ENCODE data around the gene SNX13. TPM values are rescaled to one million over a fixed set of nuclear protein-coding genes. Genes with fewer than 3 reads are reported as not detected.

Gene SNX13
- total and polyA plus RNA-seq, 2 donors (not counting 1 experiment from before 2014, with no cell fraction given): 6.5 to 58.1 TPM

DNA sequence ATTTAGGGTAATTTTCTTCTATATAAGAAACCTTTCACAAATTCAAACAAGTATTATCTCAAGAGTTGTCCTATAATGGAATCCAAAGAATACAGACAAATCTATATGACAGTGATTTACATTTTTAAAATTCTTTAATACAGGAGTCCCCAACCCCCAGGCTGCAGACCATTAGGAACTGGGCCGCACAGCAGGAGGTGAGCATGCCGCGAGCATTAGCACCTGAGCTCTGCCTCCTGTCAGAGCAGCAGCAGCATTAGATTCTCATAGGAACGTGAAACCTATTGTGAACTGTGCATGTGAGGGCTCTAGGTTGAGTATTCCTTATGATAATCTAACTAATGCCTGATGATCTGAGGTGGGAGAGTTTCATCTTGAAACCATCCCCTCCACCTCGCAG lies 37.7 kb downstream of the SNX13 start:
- Histone ChIP-seq H3K36me3 (replicated peaks in 1 of 2; ENCODE audit: control extremely low read depth in 1 of 2, control insufficient read depth in 1 of 2, extremely low read depth in 1 of 2, insufficient read depth in 2 of 2, low read length in 1 of 2) (no peaks in the 10 kb centered on the region), H3K4me1 (ENCODE audit: control insufficient read depth in 2 of 2, insufficient read depth in 2 of 2, low read length in 2 of 2) (no peaks in the 10 kb centered on the region), H3K4me3 (ENCODE audit: control extremely low read depth in 1 of 5, extremely low read depth in 1 of 5, insufficient read depth in 1 of 5, low read depth in 2 of 5, low read length in 4 of 5) (no peak overlapping the region), H3K9ac (ENCODE audit: low read length) (no peak overlapping the region), H3K4me2 (replicated peaks; ENCODE audit: low read depth, low read length, poor library complexity, severe bottlenecking) (no peak overlapping the region), H3K9me3 (ENCODE audit: control extremely low read depth in 1 of 3, control insufficient read depth in 2 of 3, insufficient read depth in 1 of 3, low read length in 2 of 3) (no peaks in the 10 kb centered on the region), H3K27me3 (replicated peaks in 1 of 4; ENCODE audit: control extremely low read depth in 1 of 4, control insufficient read depth in 3 of 4, insufficient read depth in 4 of 4, low read length in 3 of 4) (no peaks in the 10 kb centered on the region), H3K79me2 (ENCODE audit: control insufficient read depth, insufficient read depth, low read length) (peaks cover 44% of the 10 kb centered on the region), H4K20me1 (ENCODE audit: control insufficient read depth, insufficient read depth, low read length, poor library complexity, severe bottlenecking) (peaks cover 53% of the 10 kb centered on the region), H3K27ac (ENCODE audit: low read length in 2 of 2) (no peak overlapping the region), H2AFZ (ENCODE audit: insufficient read depth, low read depth, low read length, poor library complexity, severe bottlenecking) (no peak overlapping the region)
- TF ChIP-seq CTCF (IDR thresholded peaks at IDR 0.05) (no peak), EZH2 (IDR thresholded peaks at IDR 0.05; ENCODE audit: borderline replicate concordance, insufficient read depth, low read depth, low read length, poor library complexity, severe bottlenecking) (no peak)
- intact Hi-C loops (cut with micrococcal nuclease): no loop called here
- no peak overlapping the region for H3K4me3 Mint-ChIP-seq
- peaks cover 9% of the 10 kb centered on the region for H3K4me1 Mint-ChIP-seq
- H3K27ac Mint-ChIP-seq: no peak overlapping the region
- ATAC-seq (ENCODE audit: low read depth) (no peak), DNase-seq (no peak)
- ChIA-PET CTCF (no interaction called here), POLR2A (no interaction called here)
- H3K9me3 Mint-ChIP-seq (ENCODE audit: insufficient read depth): no peaks in the 10 kb centered on the region
- H3K27me3 Mint-ChIP-seq: no peaks in the 10 kb centered on the region
- 100% methylated on average over 3 of the region's 5 CpGs for WGBS (ENCODE audit: insufficient coverage)

GRCh38 chr7:17900464-17900863 lies 39.8 kb downstream of the SNX13 start:
- Mint-ChIP-seq H3K4me1 (peaks cover 6% of the 10 kb centered on the region), H3K9me3 (ENCODE audit: insufficient read depth) (no peaks in the 10 kb centered on the region), H3K4me3 (no peak overlapping the region), H3K27ac (no peak overlapping the region), H3K27me3 (no peaks in the 10 kb centered on the region)
- no peak for TF ChIP-seq EZH2 (IDR thresholded peaks at IDR 0.05; ENCODE audit: borderline replicate concordance, insufficient read depth, low read depth, low read length, poor library complexity, severe bottlenecking)
- TF ChIP-seq CTCF (IDR thresholded peaks at IDR 0.05): no peak
- ChIA-PET POLR2A (no interaction called here), CTCF (no interaction called here)
- Histone ChIP-seq H3K27me3 (replicated peaks in 1 of 4; ENCODE audit: control extremely low read depth in 1 of 4, control insufficient read depth in 3 of 4, insufficient read depth in 4 of 4, low read length in 3 of 4) (no peaks in the 10 kb centered on the region), H2AFZ (ENCODE audit: insufficient read depth, low read depth, low read length, poor library complexity, severe bottlenecking) (no peak overlapping the region), H3K9ac (ENCODE audit: low read length) (no peak overlapping the region), H3K4me1 (ENCODE audit: control insufficient read depth in 2 of 2, insufficient read depth in 2 of 2, low read length in 2 of 2) (no peaks in the 10 kb centered on the region), H3K27ac (ENCODE audit: low read length in 2 of 2) (no peak overlapping the region), H3K79me2 (ENCODE audit: control insufficient read depth, insufficient read depth, low read length) (peaks cover 41% of the 10 kb centered on the region), H3K36me3 (replicated peaks in 1 of 2; ENCODE audit: control extremely low read depth in 1 of 2, control insufficient read depth in 1 of 2, extremely low read depth in 1 of 2, insufficient read depth in 2 of 2, low read length in 1 of 2) (peaks cover 0 to 2% of the 10 kb centered on the region in 2 experiments), H3K9me3 (ENCODE audit: control extremely low read depth in 1 of 3, control insufficient read depth in 2 of 3, insufficient read depth in 1 of 3, low read length in 2 of 3) (no peaks in the 10 kb centered on the region), H3K4me2 (replicated peaks; ENCODE audit: low read depth, low read length, poor library complexity, severe bottlenecking) (no peak overlapping the region), H3K4me3 (ENCODE audit: control extremely low read depth in 1 of 5, extremely low read depth in 1 of 5, insufficient read depth in 1 of 5, low read depth in 2 of 5, low read length in 4 of 5) (no peak overlapping the region), H4K20me1 (ENCODE audit: control insufficient read depth, insufficient read depth, low read length, poor library complexity, severe bottlenecking) (peaks cover 49% of the 10 kb centered on the region)
- 100% methylated on average over 1 of the region's 1 CpG for WGBS (ENCODE audit: insufficient coverage)
- no peak for ATAC-seq (ENCODE audit: low read depth)
- DNase-seq: no peak
- intact Hi-C loops (cut with micrococcal nuclease): no loop called here
